IPS-15b (cell line): Measurements from ENCODE around the gene TSPAN7.
A peak's percentile ranks its signal among the peaks of the same experiment; 100 is the strongest.

Source experiments
- H3K27me3 ChIP-seq: one replicate; pipeline ENCODE4 v1.6.1; 2013; ENCODE audit warnings: low read length; ENCODE audit not compliant: control insufficient read depth, insufficient read depth
- H3K36me3 ChIP-seq: one replicate; pipeline ENCODE4 v1.6.1; 2013; ENCODE audit warnings: low read length; ENCODE audit not compliant: control insufficient read depth, insufficient read depth
- H3K4me1 ChIP-seq: one replicate; pipeline ENCODE4 v1.6.1; 2013; ENCODE audit warnings: mild to moderate bottlenecking, low read length; ENCODE audit not compliant: control insufficient read depth, insufficient read depth
- H3K4me3 ChIP-seq: one replicate; pipeline ENCODE4 v1.5.1; 2013; ENCODE audit warnings: low read depth, low read length
- H3K9ac ChIP-seq: one replicate; pipeline ENCODE4 v1.6.1; 2013; ENCODE audit warnings: low read depth, mild to moderate bottlenecking, low read length
- H3K9me3 ChIP-seq: one replicate; pipeline ENCODE4 v1.6.1; 2013; ENCODE audit warnings: mild to moderate bottlenecking, low read length; ENCODE audit not compliant: control insufficient read depth, insufficient read depth

TSPAN7 gene

GRCh38 chrX:38561126-38561868 is at the start of gene TSPAN7:
TSS of gene TSPAN7 (plus strand) at chrX:38561542. CDS start at chrX:38561547, 5 bp downstream.
- Histone ChIP-seq H3K9me3 (no peaks in the 10 kb centered on the region), H3K9ac (peak within 1 kb of the TSS; percentile 47), H3K36me3 (no peaks in the 10 kb centered on the region), H3K4me3 (peak within 1 kb of the TSS; percentile 59), H3K4me1 (no peaks in the 10 kb centered on the region), H3K27me3 (peaks cover 7% of the 10 kb centered on the region)

- Histone ChIP-seq H3K4me3 (no peak overlapping the region), H3K27me3 (no peaks in the 10 kb centered on the region), H3K4me1 (no peaks in the 10 kb centered on the region), H3K9ac (no peak overlapping the region), H3K9me3 (no peaks in the 10 kb centered on the region), H3K36me3 (no peaks in the 10 kb centered on the region)
Observed at GRCh38 chrX:38513112-38513742, 48.1 kb upstream of the TSPAN7 start.

GRCh38 chrX:38514016-38514854 is 47.1 kb upstream of the TSPAN7 start:
- no peaks in the 10 kb centered on the region for H3K27me3 ChIP-seq
- no peaks in the 10 kb centered on the region for H3K9me3 ChIP-seq
- no peaks in the 10 kb centered on the region for H3K4me1 ChIP-seq
- no peak overlapping the region for H3K4me3 ChIP-seq
- no peak overlapping the region for H3K9ac ChIP-seq
- no peaks in the 10 kb centered on the region for H3K36me3 ChIP-seq

- Histone ChIP-seq H3K27me3 (no peaks in the 10 kb centered on the region), H3K9ac (no peak overlapping the region), H3K4me1 (no peaks in the 10 kb centered on the region), H3K4me3 (no peak overlapping the region), H3K36me3 (no peaks in the 10 kb centered on the region), H3K9me3 (no peaks in the 10 kb centered on the region)
Observed at GRCh38 chrX:38515291-38515690, 46.1 kb upstream of the TSPAN7 start.

- Histone ChIP-seq H3K4me3 (no peak overlapping the region), H3K9ac (no peak overlapping the region), H3K4me1 (no peaks in the 10 kb centered on the region), H3K27me3 (no peaks in the 10 kb centered on the region), H3K36me3 (no peaks in the 10 kb centered on the region), H3K9me3 (no peaks in the 10 kb centered on the region)
Observed at GRCh38 chrX:38516196-38516774, 45.1 kb upstream of the TSPAN7 start.

- H3K9ac ChIP-seq, result no peak overlapping the region
- H3K4me1 ChIP-seq, result no peaks in the 10 kb centered on the region
- no peak overlapping the region for H3K4me3 ChIP-seq
- no peaks in the 10 kb centered on the region for H3K9me3 ChIP-seq
- H3K36me3 ChIP-seq, result no peaks in the 10 kb centered on the region
- H3K27me3 ChIP-seq, result no peaks in the 10 kb centered on the region
Observed at GRCh38 chrX:38519651-38520050, 41.7 kb upstream of the TSPAN7 start.

- Histone ChIP-seq H3K27me3 (no peaks in the 10 kb centered on the region), H3K9me3 (peaks cover 4% of the 10 kb centered on the region), H3K9ac (no peak overlapping the region), H3K36me3 (no peaks in the 10 kb centered on the region), H3K4me3 (no peak overlapping the region), H3K4me1 (no peaks in the 10 kb centered on the region)
Observed at GRCh38 chrX:38538134-38538533, 23.2 kb upstream of the TSPAN7 start.

- Histone ChIP-seq H3K9ac (no peak overlapping the region), H3K4me3 (no peak overlapping the region), H3K4me1 (no peaks in the 10 kb centered on the region), H3K36me3 (no peaks in the 10 kb centered on the region), H3K27me3 (no peaks in the 10 kb centered on the region), H3K9me3 (peaks cover 5% of the 10 kb centered on the region)
Observed at GRCh38 chrX:38539748-38540147, 21.6 kb upstream of the TSPAN7 start.

- H3K9ac ChIP-seq, result no peak overlapping the region
Observed at GRCh38 chrX:38548508-38548907, 12.8 kb upstream of the TSPAN7 start.

GRCh38 chrX:38552721-38553120 is 8.6 kb upstream of the TSPAN7 start:
- no peaks in the 10 kb centered on the region for H3K4me1 ChIP-seq
- H3K36me3 ChIP-seq, result no peaks in the 10 kb centered on the region
- no peaks in the 10 kb centered on the region for H3K27me3 ChIP-seq
- H3K9ac ChIP-seq, result no peak overlapping the region
- no peak overlapping the region for H3K4me3 ChIP-seq
- no peaks in the 10 kb centered on the region for H3K9me3 ChIP-seq

More at GRCh38 chrX:38548508-38548907, 12.8 kb upstream of the TSPAN7 start:
- no peaks in the 10 kb centered on the region for H3K4me1 ChIP-seq
- no peak overlapping the region for H3K4me3 ChIP-seq
- H3K36me3 ChIP-seq, result no peaks in the 10 kb centered on the region
- H3K27me3 ChIP-seq, result no peaks in the 10 kb centered on the region
- H3K9me3 ChIP-seq, result no peaks in the 10 kb centered on the region

- no peaks in the 10 kb centered on the region for H3K9me3 ChIP-seq
- no peak overlapping the region for H3K4me3 ChIP-seq
- peaks cover 7% of the 10 kb centered on the region for H3K27me3 ChIP-seq
- H3K36me3 ChIP-seq, result no peaks in the 10 kb centered on the region
- no peak overlapping the region for H3K9ac ChIP-seq
- no peaks in the 10 kb centered on the region for H3K4me1 ChIP-seq
Observed at GRCh38 chrX:38558686-38559085, 2.7 kb upstream of the TSPAN7 start.
